Stimulated activated CD4-positive, alpha-beta T cell treated with anti-CD3 and anti-CD28 coated beads, Interleukin-12 subunit alpha, Interleukin-12 subunit beta, amount 100 ng/mL, for 4 hours (primary cell): ENCODE measurements around the gene UTS2B.
"Not testable (repeated sequence)": the region's sequence is repeated elsewhere in the genome, so short reads cannot be mapped to it uniquely, and the experiment has no call there.

Experiments used
- DNase-seq: peaks from one replicate; pipeline ENCODE4 v3.0.0-alpha.2; 2020

Gene UTS2B

DNA sequence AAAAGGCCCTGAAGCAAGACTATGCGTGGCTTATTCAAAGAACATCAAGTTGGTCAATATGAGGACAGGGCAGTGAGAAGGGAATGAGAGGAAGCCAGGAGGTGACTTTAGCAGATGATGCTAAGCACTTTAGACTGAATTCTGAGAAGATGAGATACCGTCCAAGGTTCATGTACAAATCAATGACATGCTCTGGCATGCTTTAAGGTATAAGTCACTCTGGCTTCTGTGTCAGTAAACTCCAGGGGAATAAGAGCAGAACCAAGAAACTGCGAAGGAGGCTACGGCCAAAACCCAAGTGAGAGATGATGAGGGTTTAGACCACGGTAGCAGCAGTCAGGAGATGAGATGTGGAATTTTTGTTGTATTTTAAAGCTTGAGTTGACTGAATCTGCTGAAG lies 10.0 kb downstream of the UTS2B start:
- no peak for DNase-seq

DNA sequence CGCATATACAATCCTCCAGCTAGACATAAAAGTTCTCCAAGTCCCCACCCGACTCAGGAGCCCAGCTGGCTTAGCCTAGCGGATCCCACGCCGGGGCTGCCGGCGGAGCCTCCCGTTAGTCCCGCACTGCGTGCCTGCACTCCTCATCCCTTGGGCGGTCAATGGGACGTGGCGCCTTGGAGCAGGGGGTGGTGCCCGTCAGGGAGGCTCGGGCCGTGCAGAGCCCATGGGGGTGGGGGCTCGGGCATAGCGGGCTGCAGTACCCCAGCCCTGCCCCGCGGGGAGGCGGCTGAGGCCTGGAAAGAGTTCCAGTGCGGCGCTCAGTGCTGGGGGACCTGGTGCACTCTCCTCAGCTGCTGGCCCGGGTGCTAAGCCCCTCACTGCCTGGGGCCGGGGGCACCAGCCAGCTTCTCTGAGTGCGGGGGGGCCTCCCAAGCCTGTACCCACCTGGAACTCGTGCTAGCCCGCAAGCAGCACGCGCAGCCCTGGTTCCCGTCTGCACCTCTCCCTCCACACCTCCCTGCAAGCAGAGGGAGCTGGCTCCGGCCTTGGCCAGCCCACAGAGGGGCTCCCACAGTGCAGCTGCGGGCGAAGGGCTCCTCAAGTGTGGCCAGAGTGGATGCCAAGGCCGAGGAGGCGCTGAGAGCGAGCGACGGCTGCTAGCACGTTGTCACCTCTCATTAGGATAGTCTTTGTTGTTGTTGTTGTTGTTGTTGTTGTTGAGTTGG lies 13.3 kb downstream of the UTS2B start:
- no peak for DNase-seq

DNA sequence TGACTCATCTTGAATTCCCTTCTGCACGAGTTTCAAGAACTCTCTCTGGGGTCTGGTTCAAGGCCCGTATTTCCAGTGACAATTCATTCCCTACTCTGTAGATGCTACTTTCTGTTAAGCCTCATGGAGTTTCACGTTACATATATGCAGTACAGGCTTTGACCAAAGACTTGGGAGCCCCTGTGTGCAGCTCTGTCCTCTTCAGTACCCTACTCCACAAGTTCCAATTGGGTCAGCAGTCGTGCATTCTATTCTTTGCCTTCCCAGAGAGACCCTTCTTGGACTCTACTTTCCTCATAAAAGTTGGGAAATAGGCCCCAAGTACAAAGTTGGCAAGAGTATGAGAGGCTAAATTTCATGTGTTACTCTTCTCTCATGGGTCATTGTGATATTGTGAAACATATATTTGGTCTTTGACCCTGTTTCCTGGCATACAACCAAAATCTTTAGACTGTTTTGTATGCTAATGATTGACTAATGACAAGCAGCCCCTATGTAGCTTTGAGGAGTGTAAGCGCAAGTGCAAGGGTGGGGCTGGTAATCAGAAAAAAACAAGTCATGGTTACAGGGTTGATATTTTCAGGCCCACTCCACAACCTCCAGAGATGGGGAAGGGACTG lies 16.1 kb downstream of the UTS2B start:
- no peak for DNase-seq

DNA sequence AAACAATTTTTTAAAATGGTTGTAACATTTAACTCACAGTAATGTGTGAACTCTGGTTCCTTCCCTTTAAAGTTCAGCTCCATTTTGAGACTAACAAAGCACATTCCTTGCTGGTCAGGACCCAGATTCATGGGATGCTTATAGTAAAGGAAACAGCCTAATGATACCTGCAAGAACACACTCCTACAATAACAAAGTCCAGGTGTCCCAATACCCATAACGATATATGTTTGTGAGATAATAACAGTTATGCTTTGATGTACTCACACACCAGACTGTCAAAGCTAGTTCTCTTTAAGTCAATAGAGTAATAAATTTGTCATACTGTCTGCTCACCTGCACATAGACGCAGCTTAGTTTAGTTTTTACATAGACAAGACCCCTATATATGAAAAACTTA lies 17.0 kb downstream of the UTS2B start:
- no peak for DNase-seq

DNA sequence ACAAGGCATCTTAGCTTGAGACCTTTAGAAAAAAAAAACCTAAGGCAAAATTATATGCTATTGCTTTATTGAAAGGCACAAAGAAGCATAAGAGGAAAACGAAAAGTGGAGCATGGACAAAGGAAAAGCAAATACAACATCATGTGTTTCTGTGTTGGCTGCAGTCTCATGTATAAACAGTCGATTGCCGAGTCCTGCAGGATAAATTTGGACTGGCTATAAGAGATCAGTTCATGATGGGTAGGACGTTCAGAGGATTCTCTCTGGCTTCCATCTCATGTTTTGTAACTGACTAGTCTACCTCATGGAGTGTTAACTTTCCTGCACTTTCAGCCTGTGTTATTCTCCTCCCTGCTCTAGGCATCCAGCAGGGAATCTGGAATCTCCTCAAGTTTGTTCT lies 23.0 kb downstream of the UTS2B start:
- DNase-seq = no peak

DNA sequence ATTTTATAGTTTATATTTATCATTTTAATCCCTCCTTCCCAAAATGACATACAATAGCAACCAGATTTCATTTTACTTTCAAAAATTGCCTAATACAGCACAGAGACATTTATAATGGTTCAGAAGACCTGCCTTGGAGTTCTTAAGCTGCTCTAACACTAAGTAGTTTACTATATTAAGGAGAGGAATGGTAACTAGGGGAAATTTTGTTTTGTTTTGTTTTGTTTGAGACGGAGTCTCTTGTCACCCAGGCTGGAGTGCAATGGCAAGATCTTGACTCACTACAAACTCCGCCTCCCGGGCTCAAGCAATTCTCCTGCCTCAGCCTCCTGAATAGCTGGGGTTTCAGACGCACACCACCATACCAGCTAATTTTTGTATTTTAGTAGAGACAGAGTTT lies 23.9 kb downstream of the UTS2B start:
- DNase-seq = no peak

DNA sequence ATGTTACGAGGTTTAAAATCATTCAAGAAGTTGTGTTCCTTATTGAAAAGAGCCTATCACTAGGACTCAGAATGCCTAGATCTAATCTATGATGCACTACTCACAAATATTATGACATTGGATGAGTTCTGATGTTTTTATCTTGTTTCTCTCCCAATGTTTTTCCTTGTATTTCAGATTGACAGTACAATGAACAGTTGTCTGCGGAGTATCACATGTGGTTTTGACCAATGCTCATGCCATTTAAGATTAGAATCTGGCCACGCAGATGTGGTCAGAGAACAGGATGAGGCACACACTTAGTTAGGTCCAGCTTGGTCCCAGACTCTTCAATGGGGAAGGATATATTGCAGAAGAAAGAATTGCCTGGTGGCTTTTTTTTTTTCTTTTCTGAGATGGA lies 26.7 kb downstream of the UTS2B start:
- DNase-seq = no peak

DNA sequence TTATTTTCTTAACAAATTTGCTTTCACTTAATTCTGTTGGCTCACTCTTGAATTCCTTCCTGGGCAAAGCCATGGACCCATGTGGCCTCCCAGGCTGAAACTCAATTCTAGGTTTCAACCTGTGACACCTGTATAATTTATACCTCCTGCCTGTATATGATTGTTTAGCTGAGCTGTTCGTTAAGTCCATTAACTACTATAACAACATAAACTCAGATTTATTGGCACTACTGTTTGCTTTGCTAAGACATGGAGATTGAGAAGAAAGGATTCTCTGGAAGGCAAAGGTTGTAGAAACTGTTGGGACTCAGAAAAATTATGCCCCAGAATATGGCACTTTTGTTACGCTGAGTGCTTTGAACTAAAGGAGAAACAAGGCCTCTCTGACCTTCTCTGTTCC lies 27.9 kb downstream of the UTS2B start:
- DNase-seq = no peak

DNA sequence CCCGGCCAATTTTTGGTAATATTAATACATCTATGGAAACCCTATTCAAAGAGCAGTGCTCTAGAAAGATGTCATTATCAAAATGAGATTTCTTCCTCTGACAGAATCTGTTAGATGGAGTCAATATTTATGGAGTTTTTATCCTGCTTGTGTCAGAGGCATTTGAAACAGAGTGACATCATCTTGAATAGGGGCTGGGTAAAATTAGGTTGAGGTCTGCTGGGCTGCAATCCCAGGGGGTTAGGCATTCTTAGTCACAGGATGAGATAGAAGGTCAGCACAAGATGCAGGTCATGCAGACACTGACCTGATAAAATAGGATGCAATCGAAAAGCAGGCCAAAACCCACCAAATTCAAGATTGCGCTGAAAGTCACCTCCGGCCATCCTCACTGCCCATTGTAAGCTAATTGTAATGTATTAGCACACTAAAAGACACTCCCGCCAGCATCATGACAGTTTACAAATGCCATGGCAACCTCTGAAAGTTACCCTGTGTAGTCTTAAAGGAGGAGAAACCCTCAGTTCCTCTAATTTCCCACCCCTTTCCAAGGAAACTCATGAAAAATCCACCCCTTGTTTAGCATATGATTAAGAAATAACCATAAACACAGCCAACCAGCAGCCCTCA lies 28.4 kb downstream of the UTS2B start:
- no peak for DNase-seq

DNA sequence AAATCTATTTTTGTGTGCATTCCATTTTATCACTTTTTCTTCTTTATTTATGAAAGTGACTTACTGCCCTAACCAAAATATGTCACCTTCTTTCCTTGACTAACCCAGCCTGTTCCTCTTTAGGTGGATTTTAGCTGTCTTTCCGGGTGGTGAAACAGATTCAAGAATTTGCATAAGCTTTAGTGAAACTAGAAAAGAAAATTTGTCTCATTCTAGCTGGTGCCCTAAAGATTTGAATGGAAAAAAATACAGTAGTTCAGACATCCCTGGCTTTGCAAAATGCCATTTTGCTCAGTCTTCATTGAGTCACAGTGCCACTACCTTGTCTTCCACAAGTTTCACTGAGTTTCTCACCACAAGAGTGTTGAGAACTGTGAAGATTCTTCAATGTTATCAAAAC lies 29.3 kb downstream of the UTS2B start:
- DNase-seq = no peak

DNA sequence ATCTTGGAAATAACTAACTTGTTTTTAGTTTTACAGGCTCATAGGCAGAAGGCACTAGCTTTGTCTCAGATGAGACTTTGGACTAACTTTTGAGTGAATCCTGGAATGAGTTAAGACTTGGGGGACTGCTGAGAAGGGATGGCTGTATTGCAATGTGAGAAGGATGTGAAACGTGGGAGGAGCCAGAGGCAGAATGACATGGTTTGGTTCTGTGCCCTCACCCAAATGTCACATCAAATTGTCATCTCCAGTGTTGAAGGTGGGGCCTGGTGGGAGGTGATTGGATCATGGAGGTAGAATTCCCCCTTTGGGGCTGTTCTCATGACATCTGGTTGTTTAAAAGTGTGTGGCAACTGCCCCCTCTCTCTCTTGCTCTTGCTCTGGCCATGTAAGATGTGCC lies 29.9 kb downstream of the UTS2B start:
- DNase-seq = no peak

DNA sequence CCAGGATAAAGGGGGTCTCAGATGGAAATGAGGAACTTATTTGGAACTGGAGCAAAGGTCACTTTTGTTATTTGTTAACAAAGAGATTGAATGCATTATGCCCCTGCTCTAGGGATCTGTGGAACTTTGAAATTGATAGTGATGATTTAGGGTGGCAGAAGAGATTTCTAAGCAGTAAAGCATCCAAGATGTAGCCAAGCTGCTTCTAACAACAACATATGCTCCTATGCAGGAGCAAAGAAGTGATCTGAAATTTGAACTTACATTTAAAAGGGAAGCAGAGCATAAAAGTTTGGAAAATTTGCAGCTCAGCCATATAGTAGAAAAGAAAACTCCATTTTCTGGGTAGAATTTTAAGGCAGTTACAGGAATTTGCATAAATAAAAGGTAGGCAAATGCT lies 31.5 kb downstream of the UTS2B start:
- no peak for DNase-seq

DNA sequence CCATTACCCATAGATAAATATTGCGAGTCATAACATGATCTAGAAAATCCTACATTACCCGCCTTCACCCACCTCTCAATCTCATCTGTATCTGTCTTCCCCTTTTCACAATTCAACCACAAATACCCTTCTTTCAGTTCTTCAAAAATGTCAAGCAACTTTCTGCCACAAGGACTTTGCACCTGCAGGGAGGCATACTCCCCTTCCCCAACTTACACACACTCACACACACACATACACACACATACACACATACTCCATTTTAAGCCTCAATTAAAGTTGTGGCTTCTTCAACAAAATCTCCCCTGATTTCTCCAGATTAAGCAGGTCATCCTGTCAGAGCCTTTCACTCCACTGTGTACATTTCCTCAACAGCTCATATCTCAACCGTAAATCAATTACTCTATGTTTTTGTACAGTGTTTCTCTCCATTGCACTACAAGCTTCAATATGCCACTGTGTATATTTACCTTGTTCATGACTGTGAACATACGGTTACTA lies 34.2 kb downstream of the UTS2B start:
- no peak for DNase-seq

DNA sequence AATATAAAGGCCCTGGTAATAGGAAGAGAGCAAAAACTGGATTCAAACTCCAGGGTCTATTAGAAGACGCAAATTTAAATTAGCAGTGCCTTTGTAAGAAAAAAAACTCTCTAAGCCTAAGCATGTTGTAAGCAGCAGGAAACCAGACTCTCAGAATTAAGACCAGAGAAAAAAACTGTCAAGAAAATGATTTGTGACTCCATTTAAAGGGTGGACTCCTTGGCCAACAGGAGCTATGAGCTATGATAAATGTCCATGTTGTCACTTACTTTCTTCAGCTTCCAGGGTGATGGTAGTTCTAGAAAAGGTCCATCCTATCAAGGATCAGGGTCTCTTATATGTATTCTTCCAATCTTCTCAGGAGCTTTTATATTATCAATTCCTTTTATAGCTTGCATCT lies 36.0 kb downstream of the UTS2B start:
- no peak for DNase-seq

DNA sequence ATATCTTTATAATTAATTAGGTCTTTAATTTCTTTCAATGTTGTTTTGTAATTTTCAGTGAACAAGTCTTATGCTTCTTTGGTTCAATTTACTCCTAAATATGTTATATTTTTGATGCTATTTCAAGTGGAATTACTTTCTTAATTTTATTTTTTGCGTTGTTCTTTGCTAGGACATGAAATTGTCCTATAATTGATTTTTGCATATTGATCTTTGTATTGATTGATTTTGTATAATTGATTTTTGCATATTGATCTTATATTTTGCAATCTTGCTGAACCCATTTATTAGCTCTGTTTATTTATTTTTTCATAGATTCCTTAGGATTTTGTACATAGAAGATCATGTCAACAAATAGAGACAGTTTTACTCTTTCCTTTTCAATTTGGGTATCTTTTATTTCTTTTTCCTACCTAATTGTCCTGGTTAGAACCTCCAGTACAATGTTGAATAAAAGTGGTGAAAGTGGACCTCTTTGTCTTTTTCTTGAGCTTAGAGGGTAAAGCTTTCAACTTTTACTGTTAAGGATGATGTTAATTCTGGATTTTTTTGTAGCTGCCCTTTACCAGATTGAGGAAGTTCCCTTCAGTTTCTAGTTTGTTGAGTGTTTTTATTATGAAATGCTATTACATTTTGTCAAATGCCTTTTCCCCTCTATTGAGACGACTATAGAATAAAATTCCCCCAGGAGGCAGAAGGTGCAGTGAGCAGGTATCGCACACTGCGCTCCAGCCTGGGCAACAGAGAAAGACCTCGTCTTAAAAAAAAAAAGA lies 37.9 kb downstream of the UTS2B start:
- no peak for DNase-seq

DNA sequence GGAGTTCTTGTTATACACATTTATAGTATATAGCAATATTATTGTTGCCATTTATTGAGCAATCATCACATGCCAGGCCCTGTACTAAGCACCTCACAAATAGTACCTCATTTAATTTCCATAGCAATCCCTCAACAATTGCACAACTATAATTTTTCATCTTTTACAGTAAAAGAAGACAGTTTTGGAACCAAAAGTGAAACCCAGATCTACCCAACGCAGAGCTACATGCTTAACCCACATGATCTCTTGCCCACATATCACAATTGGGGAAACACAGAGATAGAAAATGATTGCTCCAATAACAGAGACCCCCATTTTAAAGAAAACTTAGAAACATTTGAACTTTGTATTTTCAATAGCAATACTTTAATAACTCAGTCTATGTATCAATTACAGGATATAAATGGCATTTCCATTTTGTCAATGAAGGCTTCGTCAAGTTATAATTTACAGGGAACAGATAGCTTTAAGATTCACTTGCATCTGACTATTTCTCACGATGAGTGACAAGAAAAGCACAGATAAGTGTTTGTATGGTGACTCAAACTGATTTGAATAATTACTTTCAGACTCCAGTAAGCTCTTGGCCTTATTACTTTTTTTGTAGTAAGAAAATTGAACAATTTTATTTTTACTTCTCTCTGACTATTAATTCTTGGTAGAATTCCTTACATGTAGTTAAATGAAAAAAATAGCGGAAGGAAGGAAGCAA lies 39.9 kb downstream of the UTS2B start:
- no peak for DNase-seq

DNA sequence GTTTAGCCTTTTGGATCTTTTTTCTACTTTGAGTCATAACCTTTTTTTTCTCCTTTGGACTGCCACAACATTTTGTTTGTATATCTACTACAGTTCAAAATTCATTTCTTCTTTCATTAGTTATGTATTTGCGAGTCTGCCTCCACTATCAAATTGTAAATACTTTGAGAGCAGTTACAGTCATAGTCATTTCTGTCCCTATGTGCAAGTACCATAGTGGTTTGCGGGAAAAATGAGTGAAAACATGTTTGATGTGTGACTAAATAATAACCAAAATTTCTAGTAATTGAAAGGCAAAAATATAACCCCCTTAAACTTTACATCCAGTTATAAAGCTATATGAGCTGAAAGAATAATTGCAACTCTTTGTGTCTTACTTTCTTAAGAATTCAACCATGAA lies 46.9 kb downstream of the UTS2B start:
- DNase-seq = no peak

DNA sequence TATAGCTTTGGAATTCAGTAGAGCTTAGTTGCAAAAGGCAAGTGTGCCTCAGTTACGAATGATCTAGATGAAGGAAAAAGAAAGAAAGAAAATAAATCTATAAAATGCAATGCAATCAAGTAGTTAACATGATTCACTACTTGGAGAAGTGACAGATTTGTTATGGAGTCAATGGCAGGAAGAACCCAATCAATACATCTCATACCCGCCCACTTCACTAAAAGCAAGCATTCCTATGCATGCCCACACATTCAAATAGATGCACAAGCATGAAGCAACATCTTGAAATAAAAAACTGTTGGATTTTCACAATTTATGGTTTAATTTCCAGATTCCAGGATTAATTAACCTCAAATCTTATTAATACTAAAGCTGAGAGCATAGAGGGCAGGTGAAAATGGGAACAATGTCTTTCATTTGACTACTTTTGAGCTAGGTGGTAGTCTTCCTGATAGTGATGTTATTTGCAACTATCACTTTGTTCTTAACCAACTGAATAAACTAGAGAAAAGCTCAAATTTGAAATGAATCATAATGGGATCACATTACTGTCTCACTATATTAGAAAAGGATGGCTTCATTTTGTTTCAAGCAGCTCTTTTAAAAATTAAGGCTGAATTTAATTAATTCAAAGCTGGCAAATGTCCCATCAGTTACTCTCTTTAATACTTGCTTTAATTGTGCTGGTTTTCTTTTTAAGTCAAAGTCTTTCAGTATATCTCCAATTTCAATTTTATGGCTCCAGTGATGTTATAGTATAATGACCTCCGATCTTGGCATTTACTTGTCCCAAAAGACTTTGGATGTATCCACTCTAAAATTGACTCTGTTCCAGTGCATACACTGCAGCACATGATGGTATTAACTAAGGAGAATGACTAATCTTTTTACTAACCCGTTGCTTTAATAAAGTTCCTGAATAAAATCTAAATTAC lies 47.8 kb downstream of the UTS2B start:
- no peak for DNase-seq

DNA sequence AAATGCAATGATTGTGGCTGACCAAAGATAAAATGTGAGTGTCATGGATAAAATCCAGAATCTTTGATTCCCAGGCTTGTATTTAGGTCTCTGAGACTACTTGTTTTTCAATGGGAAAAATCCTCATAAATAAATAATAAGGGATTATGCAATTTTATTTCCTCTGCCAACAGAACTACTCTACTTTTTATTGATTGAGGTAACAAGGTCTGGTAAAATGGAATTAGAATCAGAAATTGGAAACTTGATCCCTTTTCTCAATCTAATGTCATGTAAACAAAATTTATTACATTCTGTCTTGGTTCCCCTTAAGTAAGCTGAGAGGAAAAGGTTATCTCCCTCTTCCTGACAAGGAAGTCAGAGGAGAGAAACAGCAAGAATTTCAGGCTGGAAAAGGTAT lies 49.4 kb downstream of the UTS2B start:
- no peak for DNase-seq

DNA sequence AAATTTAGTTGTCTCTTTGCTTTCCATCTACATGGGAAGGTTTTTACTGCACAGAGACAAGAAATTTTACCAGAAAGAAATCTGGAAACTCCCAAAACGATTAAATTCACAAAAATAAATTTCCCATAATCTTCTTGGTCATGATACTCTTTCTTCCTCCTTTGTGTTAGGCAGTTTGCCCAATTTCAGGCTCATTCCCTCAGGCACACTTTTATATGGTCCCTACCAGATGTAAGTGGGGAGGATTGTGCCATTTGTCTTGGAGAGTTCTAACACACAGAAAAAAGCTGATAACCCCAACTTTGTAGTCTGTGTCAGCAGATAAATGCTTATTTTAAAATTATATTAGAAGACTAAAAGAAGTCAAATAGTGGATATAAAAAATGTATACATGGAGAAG lies 50.2 kb downstream of the UTS2B start:
- DNase-seq = no peak

DNA sequence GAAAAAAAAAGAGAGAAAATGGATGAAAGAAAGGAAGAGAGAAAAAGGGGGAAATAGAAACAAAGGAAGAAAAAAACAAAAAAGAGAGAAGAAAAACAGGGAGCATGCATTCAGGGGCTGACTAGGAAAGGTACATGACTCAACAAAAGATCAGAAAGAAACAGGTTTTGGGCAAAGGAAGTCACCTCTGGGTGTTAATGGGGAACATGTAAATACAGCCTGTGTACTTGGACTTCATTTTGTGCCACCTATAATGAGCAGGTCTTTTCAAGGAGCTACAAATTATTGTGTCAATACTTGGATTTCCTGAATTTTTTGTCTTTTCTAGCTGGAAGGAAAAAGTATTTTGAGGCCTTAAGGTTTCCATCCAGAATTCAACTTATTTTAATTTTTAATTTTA lies 54.6 kb downstream of the UTS2B start:
- DNase-seq = no peak

DNA sequence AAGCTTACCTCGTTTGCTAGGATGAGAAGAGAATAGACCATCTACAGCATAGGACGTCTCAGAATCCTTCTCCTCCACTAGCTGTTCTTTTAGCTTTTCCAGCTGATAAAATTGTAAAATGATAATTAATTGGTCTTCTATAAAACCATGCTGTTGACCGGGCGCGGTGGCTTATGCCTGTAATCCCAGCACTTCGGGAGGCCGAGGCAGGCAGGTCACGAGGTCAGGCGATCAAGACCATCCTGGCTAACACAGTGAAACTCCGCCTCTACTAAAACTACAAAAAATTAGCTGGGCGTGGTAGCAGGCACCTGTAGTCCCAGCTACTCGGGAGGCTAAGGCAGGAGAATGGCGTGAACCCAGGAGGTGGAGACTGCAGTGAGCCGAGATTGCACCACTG lies 55.1 kb downstream of the UTS2B start:
- DNase-seq = not testable (repeated sequence)
